NCI-H460 (cell line): Measurements from ENCODE around the gene DGKI. TPM values are rescaled to one million over a fixed set of nuclear protein-coding genes. Genes with fewer than 3 reads are reported as not detected.

Experiments
- DNase-seq: peaks from one replicate; pipeline ENCODE4 v3.0.0-alpha.2; 2016; ENCODE audit warnings: low read depth; ENCODE audit errors: extremely low read depth
- total RNA-seq: library from RNA; depleted of rRNA; stranded (reverse); fragments of >200 nt; shearing (Covaris generic); gene quantifications from 2 replicates; pipeline ENCODE4 v1.2.3, GENCODE V29; 2014

Gene DGKI
- total RNA-seq, 1 experiment from 2014 or later: 0.40 TPM

DNA sequence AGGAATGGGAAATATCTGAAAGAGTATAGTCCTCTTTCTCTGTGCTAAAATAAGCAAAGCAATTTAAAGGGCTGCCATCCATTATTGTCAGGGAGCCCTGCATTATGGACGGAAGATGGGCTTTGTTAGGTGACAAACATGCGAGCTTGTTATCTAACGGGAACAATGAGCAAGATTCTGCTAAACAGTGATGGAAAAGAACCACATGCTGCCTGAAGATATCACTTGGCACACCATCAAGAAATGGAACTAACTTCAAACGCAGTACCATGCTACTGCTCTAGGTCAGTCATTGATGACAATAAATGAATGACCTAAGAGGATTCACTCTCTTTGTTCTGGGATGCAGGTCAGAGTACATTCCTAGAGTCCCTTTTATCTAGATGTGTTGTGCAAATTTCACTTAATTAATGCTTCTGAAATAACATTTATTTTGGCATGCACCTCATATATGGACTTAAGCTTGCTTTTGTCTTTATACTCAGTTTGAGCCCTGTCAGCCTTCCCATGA is 327.5 kb downstream of the DGKI start:
- no peak for DNase-seq

DNA sequence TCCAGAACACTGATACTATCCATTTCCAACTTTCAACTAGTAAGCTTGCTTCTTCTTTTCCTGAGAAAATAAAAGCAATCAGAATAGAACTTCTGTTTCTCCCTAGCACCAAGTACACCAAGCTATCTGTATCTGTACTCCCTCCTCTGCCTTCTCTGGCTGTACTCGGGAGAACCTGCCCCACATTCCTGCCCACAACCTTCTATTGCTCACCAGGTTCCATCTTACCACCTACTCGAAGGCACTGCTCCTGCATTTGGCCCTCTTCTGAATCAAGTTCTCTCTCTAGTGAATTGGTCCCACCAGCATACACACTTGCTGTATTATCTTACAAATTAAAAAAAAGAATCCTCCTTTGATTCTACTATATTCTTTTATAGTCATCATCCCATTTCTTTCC is 333.7 kb downstream of the DGKI start:
- no peak for DNase-seq

DNA sequence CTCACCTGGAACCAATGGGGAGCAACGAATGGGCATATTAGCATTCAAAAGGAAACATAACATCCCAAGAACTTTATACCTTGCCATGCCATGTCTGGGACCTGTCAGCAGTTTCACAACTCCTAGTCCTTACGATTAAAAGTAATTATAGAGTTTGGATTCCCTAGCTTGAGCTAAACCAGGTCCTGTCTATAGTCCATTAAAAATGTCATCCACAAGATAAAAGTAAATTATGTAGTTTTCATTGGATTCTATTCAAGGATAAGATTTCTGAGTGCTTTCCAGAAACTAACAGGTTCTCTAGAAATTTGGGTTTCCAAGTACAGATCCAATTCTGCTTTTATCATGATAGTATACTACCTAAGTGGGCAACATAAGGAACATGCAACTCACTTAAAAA is 339.7 kb downstream of the DGKI start:
- no peak for DNase-seq

DNA sequence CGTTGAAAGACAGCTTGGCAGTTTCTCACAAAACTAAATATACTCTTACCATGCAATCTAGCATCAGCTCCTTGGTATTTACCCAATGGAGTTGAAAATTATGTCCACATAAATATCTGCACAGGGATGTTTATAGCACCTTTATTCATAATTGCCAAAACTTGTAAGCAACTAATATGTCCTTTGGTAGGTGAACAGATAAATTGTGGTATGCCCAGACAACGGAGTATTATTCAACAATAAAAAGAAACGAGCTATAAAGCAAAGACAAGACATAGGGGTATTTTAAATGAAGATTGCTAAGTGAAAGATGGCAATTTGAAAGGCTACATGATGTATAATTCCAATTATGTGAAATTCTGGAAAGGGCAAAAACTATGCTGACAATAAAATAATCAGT is 340.7 kb downstream of the DGKI start:
- DNase-seq: no peak

- no peak for DNase-seq
These were observed 345.2 kb downstream of the DGKI start for GRCh38 chr7:137501562-137501961.

DNA sequence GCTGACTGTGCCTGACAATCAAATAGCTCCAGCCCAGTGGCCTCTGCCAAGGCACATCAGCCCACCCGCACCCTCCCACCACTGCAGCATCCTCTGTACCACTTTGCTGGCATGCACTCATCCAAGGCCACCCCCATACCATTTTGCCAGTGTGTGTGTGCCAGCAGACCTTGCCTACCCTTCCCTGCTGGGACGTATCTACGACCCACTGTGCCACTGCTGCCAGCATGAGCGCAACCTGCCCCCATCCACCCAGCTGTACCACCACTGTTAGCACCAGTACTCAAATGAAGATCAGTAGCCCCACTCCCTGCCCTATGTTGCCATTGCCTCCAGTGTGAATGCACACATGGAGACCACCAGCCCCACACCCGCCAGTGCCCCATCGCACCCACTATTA is 353.9 kb downstream of the DGKI start:
- no peak for DNase-seq

- no peak for DNase-seq
These were observed 356.9 kb downstream of the DGKI start for GRCh38 chr7:137489880-137490279.

DNA sequence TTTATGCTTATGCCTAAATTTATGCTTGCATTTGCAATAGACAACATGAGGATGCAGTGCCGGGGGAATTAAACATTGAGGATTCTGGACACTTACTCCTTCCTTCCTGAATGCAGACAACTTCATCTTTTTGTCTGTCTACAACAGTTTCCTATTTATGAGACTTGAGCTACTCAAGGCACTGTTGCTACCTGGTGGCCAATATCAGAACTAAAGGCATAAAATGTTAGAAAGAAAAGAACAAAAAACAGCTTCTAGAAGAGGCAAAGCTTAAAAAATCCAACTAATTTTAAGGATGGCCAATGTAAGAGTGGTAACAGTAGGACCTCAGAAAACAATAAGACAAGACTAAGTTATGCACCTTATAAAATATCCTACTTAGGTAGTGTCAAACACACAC is 358.7 kb downstream of the DGKI start:
- DNase-seq: no peak

DNA sequence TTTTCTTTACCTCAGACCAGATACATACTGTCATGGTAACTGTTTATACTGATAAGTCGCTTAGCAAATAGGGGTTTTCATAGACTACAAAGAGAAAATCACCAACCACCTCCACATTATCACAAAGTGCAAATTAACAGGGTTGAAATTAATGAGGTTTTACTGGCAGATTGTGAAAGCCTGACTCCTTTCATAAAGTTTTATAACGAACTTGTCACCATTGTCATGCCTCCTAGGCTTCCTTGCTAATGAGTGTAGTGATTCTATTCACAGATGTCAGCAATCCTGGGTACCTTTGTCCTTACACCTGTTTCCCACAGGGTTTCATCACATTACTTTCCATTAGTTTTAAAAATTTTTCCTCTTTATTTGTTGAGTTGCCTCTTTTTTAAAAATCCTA is 361.0 kb downstream of the DGKI start:
- DNase-seq: no peak

- no peak for DNase-seq
These were observed 362.4 kb downstream of the DGKI start for GRCh38 chr7:137484326-137484725.

GRCh38 chr7:137482466-137482865 is 364.3 kb downstream of the DGKI start:
- no peak for DNase-seq

- DNase-seq: no peak
These were observed 365.9 kb downstream of the DGKI start for GRCh38 chr7:137480824-137481365.

DNA sequence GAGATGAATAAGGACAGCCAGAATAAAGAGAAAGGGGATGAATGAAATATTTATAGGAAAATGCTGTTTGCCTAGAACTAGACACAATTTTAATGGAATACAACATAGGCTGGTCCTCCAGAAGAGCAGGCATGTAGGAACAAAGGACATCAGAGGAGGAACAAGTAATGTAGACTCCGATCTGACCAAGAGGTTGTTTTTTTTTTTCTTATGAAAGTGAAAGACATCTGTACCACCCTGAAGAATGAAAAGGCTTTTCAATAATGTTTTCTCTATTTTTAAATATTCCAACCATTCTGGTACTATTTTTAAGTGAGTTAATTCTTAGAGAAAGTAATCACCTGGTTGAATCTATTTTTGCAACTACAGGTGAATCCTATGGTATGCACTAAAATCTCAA is 366.4 kb downstream of the DGKI start:
- DNase-seq: no peak

GRCh38 chr7:137476937-137477336 is 369.8 kb downstream of the DGKI start:
- DNase-seq: no peak

GRCh38 chr7:137475966-137476365 is 370.8 kb downstream of the DGKI start:
- no peak for DNase-seq

GRCh38 chr7:137474540-137475026 is 372.2 kb downstream of the DGKI start:
- DNase-seq: no peak

DNA sequence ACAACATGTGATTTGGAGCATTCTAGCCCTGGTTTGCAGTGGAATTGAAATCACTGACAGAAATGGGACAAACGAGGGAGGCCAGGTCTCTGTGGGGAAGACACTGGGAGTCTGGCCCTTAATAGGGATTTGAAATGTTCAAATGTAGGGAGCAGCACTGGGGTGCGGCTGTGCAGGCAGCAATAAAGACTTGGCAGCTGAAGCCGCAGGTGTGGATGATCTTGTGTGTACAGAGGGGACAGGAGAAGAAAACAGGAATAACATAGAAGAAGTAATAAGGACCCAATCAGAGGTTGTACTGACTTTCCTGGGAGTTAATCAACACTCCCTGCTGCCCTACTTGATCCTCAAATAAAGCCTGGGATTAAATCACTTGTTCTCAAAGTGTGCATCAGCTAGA is 375.6 kb downstream of the DGKI start:
- no peak for DNase-seq

DNA sequence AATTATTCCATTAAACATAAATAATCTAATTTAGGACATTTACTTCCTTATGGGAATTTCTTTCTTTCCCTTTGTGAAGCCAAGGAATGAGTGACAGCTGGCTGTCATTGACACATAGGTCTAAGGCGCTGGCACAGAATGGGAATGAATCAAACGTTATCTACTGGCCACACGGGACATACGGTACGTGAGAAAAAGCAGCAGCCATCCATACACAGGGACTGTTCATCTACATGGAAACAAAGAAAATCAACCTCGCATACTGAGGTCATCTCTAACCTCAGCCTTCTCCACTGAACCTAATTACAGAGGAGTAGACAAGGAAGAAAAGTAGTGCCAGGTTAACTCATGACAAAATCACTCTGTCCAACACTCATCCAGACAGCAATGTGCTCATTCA is 376.9 kb downstream of the DGKI start:
- no peak for DNase-seq

DNA sequence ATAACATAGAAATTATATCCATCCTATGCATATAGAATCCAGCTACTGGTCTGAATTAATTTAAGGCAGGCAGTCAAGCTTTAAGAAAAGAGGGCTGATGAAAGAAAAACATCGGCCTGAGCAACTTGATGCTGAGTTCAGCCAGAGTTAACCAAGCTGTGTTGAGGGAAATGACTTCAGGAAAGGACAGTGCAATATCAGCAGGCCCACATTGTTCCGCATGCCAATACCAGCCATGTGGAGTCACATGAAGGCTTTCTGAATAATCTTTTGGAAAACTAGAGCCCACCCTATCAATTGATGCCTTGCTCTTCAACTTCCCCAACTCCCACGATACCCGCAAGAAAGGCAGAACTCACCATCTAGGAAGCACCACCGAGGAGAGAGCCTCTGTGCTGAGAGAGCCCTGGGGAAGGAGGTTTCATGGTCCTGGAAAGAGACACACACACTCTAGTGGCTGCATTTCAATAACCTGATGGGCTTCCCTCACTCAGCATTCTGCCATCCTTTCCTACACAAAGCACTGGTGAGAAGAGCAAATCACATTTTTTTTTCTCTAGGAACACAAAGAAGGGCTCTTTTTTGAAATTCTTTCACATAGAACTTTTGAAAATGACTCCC is 377.5 kb downstream of the DGKI start:
- DNase-seq: no peak

DNA sequence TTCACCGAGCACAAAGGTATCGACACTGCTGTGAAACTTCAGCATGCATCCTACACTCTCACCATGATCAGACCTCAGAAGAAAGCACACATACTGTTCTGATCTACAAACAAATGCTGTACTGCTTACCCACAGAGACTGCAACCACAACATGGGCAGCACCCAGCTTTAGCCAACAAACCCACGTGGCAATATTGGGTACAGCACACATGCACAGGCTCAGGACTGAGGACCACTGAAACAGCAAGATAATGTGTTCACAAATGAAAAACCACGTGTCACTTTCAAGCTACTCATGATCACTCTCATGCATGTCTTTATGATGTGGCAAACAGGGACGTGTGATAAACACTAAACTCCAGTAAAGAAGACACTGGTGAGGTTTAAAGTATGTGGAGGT is 383.9 kb downstream of the DGKI start:
- DNase-seq: no peak

DNA sequence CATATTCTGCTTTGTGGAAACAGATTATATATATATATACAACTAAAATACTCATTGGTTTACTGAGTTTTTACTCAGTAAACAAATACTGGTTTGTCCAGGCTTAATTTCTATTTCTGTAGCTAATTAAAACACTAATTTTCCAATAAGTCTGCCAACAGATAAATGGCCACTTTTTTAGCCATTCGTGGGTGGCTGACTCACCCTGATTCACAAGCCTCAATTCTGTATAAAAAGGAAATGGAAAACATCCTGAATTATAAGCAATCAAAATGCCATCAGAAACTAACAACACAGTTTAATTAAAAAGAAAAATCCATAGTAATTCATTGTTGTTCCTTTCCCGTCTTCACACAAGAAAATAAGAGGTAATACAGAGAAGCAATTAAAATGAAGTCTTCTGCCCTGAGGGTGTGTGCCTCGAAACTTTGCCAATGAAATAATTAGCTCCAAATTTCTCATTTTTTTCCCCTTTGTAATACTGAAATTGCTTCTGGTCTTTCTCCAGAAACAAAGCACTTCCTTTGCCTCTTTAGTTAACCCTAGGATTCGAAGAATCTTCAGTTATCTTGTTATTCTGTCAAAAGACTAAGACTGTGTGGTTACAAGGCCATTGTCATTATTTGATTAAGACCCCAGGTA is 384.6 kb downstream of the DGKI start:
- no peak for DNase-seq

DNA sequence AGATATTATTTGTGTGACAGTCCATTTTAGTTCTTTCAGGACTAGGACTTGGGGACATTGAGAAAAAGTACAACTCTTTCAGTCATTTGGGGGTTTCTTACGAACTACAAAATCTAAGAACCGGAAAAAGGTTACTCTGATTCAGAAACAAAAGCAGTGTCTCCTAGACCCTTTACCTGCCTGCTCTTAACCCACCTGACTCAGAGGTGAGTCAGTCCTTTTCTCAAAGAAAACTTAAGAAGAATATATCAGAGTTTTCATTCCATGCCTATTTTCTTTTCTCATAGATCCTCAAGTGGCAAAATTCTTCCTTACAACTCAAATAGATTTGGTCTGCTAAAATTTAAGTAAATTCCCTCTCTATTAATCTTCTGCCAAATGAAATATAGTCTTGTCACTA is 388.4 kb downstream of the DGKI start:
- no peak for DNase-seq
